ENCODE data around the gene DHCR7.

DNA sequence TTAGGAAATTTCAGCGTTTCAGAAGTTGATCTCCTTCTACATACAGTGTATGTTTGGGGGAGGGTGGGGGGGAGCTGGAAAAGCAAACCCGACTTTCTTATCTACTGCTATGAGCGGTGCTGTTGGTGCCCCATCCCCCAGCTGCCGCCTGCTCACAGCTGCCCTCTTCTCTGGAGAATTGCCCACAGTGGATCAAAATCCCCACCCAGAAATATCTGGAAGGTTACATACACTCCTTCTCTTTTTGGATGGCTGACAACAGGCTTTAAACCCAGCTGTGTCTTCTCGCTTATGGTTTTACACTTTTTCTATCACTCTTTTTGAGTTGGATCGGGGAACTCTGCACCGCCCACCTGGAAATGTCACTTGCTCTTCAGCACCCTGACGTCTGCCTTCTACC is 56.4 kb downstream of the DHCR7 start:
- no peak for TF ChIP-seq POLR2A (IDR thresholded peaks at IDR 0.05)
- no peak for TF ChIP-seq CTCF (IDR thresholded peaks at IDR 0.05)

Measured in upper lobe of left lung (tissue), 4 donors.